HT-29 (cell line): ENCODE data around the gene PAK1. TPM values are rescaled to one million over a fixed set of nuclear protein-coding genes. Genes with fewer than 3 reads are reported as not detected.
A peak's percentile ranks its signal among the peaks of the same experiment; 100 is the strongest.
"Not testable (repeated sequence)": the region's sequence is repeated elsewhere in the genome, so short reads cannot be mapped to it uniquely, and the experiment has no call there.

Source experiments
- DNase-seq: peaks from one replicate; pipeline ENCODE4 v3.0.0-alpha.2; 2015; ENCODE audit warnings: low spot score
- total RNA-seq: library from RNA; depleted of rRNA; stranded (reverse); fragments of >200 nt; shearing (Covaris generic); gene quantifications from 2 replicates; pipeline ENCODE4 v1.2.3, GENCODE V29; 2014

The PAK1 gene
- total RNA-seq, 1 experiment from 2014 or later: 64.3 TPM

- no peak for DNase-seq
These were observed 70.7 kb downstream of the PAK1 start for GRCh38 chr11:77403211-77403610.

GRCh38 chr11:77402218-77402556, 71.7 kb downstream of the PAK1 start:
- DNase-seq: no peak

GRCh38 chr11:77401486-77402217, 72.2 kb downstream of the PAK1 start:
- no peak for DNase-seq

GRCh38 chr11:77400775-77401449, 73.0 kb downstream of the PAK1 start:
- no peak for DNase-seq

- DNase-seq: no peak
These were observed 73.6 kb downstream of the PAK1 start for GRCh38 chr11:77400271-77400670.

- DNase-seq: peak; percentile 36
These were observed 76.3 kb downstream of the PAK1 start for GRCh38 chr11:77397631-77398030.

- DNase-seq: no peak
These were observed 77.0 kb downstream of the PAK1 start for GRCh38 chr11:77396911-77397310.

GRCh38 chr11:77396305-77396704, 77.6 kb downstream of the PAK1 start:
- no peak for DNase-seq

GRCh38 chr11:77395460-77396173, 78.3 kb downstream of the PAK1 start:
- peak; percentile 34 for DNase-seq

- no peak for DNase-seq
These were observed 81.1 kb downstream of the PAK1 start for GRCh38 chr11:77392842-77393241.

GRCh38 chr11:77387701-77388100, 86.2 kb downstream of the PAK1 start:
- no peak for DNase-seq

GRCh38 chr11:77386178-77386577, 87.7 kb downstream of the PAK1 start:
- DNase-seq: no peak

GRCh38 chr11:77385255-77385771, 88.6 kb downstream of the PAK1 start:
- DNase-seq: not testable (repeated sequence)

GRCh38 chr11:77384571-77384970, 89.3 kb downstream of the PAK1 start:
- no peak for DNase-seq

- DNase-seq: not testable (repeated sequence)
These were observed 90.5 kb downstream of the PAK1 start for GRCh38 chr11:77383349-77383748.

- no peak for DNase-seq
These were observed 91.9 kb downstream of the PAK1 start for GRCh38 chr11:77381729-77382665.

- DNase-seq: no peak
These were observed 94.0 kb downstream of the PAK1 start for GRCh38 chr11:77379934-77380333.

- DNase-seq: no peak
These were observed 94.6 kb downstream of the PAK1 start for GRCh38 chr11:77379253-77379652.

- no peak for DNase-seq
These were observed 96.2 kb downstream of the PAK1 start for GRCh38 chr11:77377734-77378133.

GRCh38 chr11:77375107-77375506, 98.8 kb downstream of the PAK1 start:
- DNase-seq: no peak

GRCh38 chr11:77374611-77375031, 99.3 kb downstream of the PAK1 start:
- no peak for DNase-seq
